HG03520 (cell line): Measurements from ENCODE around the gene ZCCHC17.
"Not testable (repeated sequence)": the region's sequence is repeated elsewhere in the genome, so short reads cannot be mapped to it uniquely, and the experiment has no call there.

ENCODE experiments used
- ATAC-seq: cut with Tn5 transposase; IDR thresholded peaks from one replicate; pipeline ENCODE4 v1.9.1; 2021; ENCODE audit warnings: mild to moderate bottlenecking, moderate library complexity; ENCODE audit not compliant: unreplicated experiment

The ZCCHC17 gene, protein sequence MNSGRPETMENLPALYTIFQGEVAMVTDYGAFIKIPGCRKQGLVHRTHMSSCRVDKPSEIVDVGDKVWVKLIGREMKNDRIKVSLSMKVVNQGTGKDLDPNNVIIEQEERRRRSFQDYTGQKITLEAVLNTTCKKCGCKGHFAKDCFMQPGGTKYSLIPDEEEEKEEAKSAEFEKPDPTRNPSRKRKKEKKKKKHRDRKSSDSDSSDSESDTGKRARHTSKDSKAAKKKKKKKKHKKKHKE

GRCh38 chr1:31296486-31297276 is at the start of gene ZCCHC17, which contains the start of gene SNRNP40:
Gene ZCCHC17 (plus strand): TSS chr1:31297032. CDS start chr1:31310099, 13,067 bp downstream.
Gene SNRNP40 (minus strand): TSS chr1:31296788. CDS start chr1:31296751, 37 bp downstream.
- peak; percentile 95 for ATAC-seq

DNA sequence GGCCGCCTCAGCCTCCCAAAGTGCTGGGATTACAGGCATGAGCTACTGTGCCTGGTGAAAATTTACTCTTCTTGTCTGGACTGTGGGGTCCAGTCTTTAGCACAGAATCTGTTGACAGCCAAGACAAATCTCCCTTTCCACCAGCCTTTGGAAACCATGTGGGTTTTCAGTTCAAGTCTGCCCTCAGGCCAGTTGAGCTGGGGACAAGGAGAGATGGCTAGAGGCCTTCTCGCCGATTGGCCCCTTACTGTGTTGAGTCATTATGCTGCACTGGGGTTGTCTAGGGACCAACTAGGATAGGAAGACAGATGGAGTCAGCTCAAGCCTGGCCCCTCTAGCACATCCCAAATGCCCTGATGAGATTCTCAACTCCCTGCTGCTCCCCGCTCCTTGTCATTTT is 48.6 kb upstream of the ZCCHC17 start:
- no peak for ATAC-seq

- no peak for ATAC-seq
Measured at GRCh38 chr1:31249854-31250253, 47.0 kb upstream of the ZCCHC17 start.

DNA sequence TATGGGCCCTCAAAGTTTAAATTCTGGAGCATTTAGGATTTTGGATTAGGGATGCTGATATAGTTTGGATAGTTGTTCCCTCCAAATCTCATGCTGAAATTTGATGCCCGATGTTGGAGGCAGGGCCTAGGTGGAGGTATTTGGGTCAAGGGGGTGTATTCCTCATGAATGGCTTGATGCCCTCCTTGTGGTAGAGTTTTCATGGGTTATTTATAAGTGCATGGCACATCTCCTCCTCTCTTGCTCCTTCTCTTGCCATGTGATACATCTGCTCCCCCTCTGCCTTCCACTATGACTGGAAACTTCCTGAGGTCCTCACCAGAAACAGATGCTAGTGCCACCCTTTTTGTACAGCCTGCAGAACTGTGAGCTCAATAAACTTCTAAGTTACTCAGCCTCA is 39.6 kb upstream of the ZCCHC17 start:
- ATAC-seq: no peak

DNA sequence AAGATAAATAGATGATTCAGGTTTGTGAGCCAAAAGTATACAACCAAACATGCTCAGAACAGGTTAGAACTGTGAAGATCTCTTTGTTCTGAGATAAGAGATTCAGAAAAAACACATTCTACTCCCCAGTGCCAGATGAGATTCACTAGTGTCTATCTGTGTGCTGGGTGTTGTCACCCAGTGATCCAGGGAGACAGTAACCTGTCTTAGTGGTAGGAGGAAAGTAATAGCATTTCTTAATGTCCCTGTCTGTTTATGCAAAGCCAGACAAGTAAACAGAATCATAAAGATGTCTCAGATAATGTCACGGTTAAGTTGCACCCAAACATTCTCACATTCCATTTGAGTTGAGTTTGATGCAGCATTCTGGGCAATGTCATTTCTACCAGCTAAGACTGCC is 38.3 kb upstream of the ZCCHC17 start:
- ATAC-seq: no peak

GRCh38 chr1:31259746-31260145 is 37.1 kb upstream of the ZCCHC17 start:
- no peak for ATAC-seq

GRCh38 chr1:31261916-31262315 is 34.9 kb upstream of the ZCCHC17 start:
- ATAC-seq: no peak

DNA sequence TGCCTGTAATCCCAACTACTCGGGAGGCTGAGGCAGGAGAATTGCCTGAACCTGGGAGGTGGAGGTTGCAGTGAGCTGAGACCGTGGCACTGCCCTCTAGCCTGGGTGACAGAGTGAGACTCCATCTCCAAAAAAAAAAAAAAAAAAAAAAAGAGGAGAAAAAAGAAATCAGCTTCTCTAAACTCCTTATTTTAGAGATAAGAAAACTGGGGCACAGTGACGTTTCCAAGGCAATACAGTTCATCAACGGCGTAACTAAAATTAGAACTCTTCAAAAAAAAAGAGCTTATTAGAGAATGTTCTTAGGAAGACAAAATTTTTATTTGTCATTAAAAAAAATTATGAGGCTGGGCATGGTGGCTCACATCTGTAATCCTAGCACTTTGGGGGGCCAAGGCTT is 34.4 kb upstream of the ZCCHC17 start:
- not testable (repeated sequence) for ATAC-seq

- ATAC-seq: no peak
Measured at GRCh38 chr1:31263408-31263807, 33.4 kb upstream of the ZCCHC17 start.

GRCh38 chr1:31264790-31265386 is 31.9 kb upstream of the ZCCHC17 start:
- no peak for ATAC-seq

GRCh38 chr1:31266547-31266946 is 30.3 kb upstream of the ZCCHC17 start:
- ATAC-seq: no peak

GRCh38 chr1:31272369-31272768 is 24.5 kb upstream of the ZCCHC17 start:
- no peak for ATAC-seq

DNA sequence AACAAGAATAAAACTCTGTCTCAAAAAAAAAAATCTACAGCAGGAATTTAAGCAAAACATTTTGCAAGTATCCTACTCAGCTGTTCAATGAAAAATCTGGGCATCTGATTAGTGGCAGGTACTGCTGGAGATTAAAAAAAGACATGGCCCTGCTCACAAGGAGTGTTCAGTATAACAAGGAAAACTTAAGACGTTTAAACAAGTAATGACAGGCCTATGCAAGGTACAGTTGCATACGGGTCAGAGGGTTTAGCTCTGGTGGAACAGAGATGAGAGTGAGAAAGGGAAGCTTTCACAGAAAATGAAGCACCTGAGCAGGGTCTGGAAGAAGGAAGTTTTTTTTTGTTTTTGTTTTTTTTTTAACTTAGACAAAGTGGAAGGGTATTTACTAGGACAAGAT is 23.2 kb upstream of the ZCCHC17 start:
- ATAC-seq: no peak

GRCh38 chr1:31282426-31282825 is 14.4 kb upstream of the ZCCHC17 start:
- not testable (repeated sequence) for ATAC-seq

GRCh38 chr1:31287791-31288190 is 9.0 kb upstream of the ZCCHC17 start:
- ATAC-seq: not testable (repeated sequence)

GRCh38 chr1:31289021-31289420 is 7.8 kb upstream of the ZCCHC17 start:
- no peak for ATAC-seq

DNA sequence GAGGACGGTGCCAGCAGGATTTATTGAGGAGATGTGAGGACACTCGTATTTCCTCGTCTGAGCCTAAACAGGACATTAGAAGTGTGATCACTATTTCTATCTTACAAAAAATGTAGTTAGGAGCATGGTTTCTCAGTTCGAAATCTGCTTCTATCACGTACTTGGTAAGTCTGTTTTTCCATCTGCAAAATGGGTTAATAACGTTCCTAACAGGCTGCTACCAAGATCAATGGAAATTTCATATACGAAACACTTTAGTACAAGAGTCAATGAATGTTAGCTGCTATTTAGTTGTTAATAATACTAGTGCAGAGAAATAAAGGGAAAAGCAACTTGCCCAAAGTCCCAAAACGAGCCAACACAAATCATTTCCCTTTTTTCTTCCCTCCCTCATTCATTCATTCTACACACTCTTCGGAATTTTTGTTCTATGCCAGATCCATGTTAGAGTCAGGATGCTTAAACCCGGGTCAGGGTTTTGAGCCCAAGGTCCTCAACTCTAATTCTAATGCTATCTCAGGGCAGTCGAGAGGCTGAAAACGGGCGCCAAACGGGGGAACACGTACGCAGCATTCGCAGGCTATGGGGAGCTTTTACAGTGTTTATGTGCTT is 852 bp upstream of the ZCCHC17 start:
- ATAC-seq: no peak

GRCh38 chr1:31297277-31298247 is 730 bp downstream of the ZCCHC17 start:
- ATAC-seq: no peak

DNA sequence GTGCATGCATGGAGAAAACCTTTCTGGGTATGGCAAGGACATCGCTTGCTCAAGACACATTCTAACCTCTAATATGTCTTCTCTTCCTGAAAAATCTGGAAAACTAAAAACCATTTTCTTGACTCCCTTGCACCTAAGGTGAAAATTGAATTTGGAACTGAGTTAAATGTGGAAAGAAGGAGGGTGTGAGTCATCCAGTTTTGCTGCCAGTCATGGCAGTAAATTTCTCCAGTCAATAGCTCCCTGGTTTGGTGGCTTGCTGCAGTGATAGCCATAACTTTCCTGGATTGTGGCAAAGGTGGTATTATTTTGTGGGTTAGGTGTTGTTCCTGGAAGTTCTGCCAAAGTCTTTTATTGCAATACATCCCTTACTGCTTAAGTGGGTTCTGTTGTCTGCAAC is 2.5 kb downstream of the ZCCHC17 start:
- ATAC-seq: no peak

- no peak for ATAC-seq
Measured at GRCh38 chr1:31300193-31300592, 3.4 kb downstream of the ZCCHC17 start.
